ENCODE measurements around the gene PHEX. TPM values are rescaled to one million over a fixed set of nuclear protein-coding genes. Genes with fewer than 3 reads are reported as not detected.
A peak's percentile ranks its signal among the peaks of the same experiment; 100 is the strongest.

PHEX gene
- total RNA-seq, 1 donor from 2014 or later = 1.1 TPM

DNA sequence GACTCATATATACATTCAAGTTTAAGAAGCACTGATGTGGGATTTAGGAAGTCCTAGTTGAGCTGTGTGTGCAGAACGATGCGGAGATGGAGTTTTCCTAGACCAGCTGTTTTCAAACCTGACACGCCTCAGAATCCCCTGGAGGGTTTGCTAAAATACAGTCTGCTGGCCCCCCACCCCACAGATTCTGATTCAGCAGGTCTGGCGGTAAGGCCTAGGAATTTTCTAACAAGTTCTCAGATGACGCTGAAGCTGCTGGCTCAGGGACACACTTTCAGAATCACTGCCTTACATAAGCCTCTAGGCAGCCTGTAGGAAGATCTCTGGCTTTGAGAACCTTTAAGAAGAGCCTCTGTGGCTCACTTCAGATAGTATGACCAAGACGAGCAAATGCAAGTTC is 73.1 kb downstream of the PHEX start:
- Mint-ChIP-seq H3K27me3 (ENCODE audit: low read depth) (no peaks in the 10 kb centered on the region), H3K27ac (ENCODE audit: unreplicated experiment) (peak overlapping the region; percentile 81)

DNA sequence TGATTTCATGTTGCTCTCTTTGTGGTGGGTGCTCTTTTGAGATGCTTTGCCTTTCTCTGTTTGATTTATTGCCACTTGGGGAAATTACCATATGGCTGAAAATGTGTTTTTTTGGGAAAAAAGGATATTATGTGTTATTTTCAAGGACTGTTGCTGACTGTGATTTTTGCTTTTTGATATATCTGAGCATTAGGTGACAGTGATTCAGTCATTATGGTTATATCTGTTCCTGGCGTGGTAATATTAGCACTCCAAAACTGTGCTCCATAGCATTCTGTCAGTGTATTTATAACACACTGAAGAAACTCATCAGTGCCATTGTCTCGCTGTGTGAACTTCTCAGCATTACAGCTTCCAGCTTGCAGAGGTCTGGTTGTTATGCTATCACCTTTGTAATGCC is 73.8 kb downstream of the PHEX start:
- Mint-ChIP-seq H3K27ac (ENCODE audit: unreplicated experiment) (no peak overlapping the region), H3K4me3 (ENCODE audit: unreplicated experiment) (no peak overlapping the region), H3K36me3 (ENCODE audit: low read depth) (peaks cover 3% of the 10 kb centered on the region), H3K27me3 (ENCODE audit: low read depth) (no peaks in the 10 kb centered on the region), H3K4me1 (ENCODE audit: low read depth) (peaks cover 21% of the 10 kb centered on the region), H3K9me3 (ENCODE audit: low read depth) (peaks cover 10% of the 10 kb centered on the region)
- no peak for DNase-seq (ENCODE audit: low spot score)
- TF ChIP-seq, protein P1, sequence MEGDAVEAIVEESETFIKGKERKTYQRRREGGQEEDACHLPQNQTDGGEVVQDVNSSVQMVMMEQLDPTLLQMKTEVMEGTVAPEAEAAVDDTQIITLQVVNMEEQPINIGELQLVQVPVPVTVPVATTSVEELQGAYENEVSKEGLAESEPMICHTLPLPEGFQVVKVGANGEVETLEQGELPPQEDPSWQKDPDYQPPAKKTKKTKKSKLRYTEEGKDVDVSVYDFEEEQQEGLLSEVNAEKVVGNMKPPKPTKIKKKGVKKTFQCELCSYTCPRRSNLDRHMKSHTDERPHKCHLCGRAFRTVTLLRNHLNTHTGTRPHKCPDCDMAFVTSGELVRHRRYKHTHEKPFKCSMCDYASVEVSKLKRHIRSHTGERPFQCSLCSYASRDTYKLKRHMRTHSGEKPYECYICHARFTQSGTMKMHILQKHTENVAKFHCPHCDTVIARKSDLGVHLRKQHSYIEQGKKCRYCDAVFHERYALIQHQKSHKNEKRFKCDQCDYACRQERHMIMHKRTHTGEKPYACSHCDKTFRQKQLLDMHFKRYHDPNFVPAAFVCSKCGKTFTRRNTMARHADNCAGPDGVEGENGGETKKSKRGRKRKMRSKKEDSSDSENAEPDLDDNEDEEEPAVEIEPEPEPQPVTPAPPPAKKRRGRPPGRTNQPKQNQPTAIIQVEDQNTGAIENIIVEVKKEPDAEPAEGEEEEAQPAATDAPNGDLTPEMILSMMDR (IDR thresholded peaks at IDR 0.05) = no peak

More for the DNA sequence above, 73.1 kb downstream of the PHEX start:
- TF ChIP-seq, protein P1 (IDR thresholded peaks at IDR 0.05) = no peak
- Mint-ChIP-seq H3K9me3 (ENCODE audit: low read depth) (peaks cover 10% of the 10 kb centered on the region), H3K4me3 (ENCODE audit: unreplicated experiment) (no peak overlapping the region), H3K36me3 (ENCODE audit: low read depth) (peaks cover 3% of the 10 kb centered on the region), H3K4me1 (ENCODE audit: low read depth) (peaks cover 18% of the 10 kb centered on the region)
- DNase-seq (ENCODE audit: low spot score) = no peak

DNA sequence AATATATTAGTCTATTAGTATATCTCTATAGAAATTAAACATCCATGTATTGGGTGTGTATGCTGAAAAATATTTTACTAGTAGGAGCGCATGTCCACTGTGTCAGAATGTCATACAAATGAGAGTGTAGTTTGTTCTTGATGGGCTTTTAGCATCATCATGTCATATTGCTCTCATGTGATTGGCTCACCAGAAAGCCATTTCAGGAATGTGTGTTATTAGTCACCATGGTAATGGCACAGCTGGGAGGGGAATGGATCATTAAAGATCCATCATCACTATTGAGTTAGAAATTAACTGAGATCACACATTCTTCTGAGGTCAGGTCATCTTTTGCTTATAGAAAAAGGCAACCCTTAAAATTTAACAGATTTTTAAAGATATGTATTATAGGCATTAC is 77.3 kb downstream of the PHEX start:
- Mint-ChIP-seq H3K27me3 (ENCODE audit: low read depth) (no peaks in the 10 kb centered on the region), H3K4me1 (ENCODE audit: low read depth) (peaks cover 30% of the 10 kb centered on the region), H3K27ac (ENCODE audit: unreplicated experiment) (no peak overlapping the region), H3K9me3 (ENCODE audit: low read depth) (no peaks in the 10 kb centered on the region), H3K4me3 (ENCODE audit: unreplicated experiment) (no peak overlapping the region), H3K36me3 (ENCODE audit: low read depth) (no peaks in the 10 kb centered on the region)
- DNase-seq (ENCODE audit: low spot score) = no peak
- TF ChIP-seq, protein P1 (IDR thresholded peaks at IDR 0.05) = no peak

DNA sequence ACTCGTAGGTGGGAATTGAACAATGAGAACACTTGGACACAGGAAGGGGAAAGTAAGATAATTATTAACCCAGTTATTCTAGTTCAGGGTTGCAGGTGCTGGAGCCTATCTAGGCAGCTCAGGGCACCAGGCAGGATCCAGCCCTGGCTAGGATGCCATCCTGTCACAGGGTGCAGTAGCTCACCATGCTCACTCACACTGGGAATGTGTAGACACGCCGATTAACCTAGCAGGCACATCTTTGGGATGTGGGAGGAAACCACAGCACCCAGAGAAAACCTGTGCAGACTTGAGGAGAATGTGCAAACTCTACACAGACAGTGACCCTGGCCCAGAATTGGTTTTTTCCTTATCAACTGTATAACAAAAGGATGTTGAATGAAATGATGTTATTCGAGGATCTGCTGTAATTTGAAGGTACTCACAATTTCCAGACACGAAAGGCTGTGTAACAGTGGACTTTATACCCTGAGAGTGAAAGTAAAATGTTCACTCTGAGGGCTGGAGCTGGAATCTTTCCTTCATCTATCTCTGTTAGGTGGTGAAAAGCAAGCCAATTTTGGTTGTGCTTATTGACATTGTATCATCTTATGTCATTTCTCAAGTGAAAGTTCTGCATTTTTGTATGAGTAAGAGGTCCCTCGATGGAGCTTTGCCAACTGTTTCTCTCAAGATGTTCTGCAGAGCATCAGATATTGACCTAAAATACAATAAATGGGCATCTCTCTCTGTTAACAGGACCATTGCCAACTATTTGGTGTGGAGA is 78.8 kb downstream of the PHEX start:
- Mint-ChIP-seq H3K36me3 (ENCODE audit: low read depth) (no peaks in the 10 kb centered on the region), H3K9me3 (ENCODE audit: low read depth) (no peaks in the 10 kb centered on the region), H3K4me3 (ENCODE audit: unreplicated experiment) (no peak overlapping the region), H3K27me3 (ENCODE audit: low read depth) (no peaks in the 10 kb centered on the region), H3K4me1 (ENCODE audit: low read depth) (peaks cover 16% of the 10 kb centered on the region), H3K27ac (ENCODE audit: unreplicated experiment) (peak overlapping the region; percentile 30)
- DNase-seq (ENCODE audit: low spot score) = no peak
- TF ChIP-seq, protein P1 (IDR thresholded peaks at IDR 0.05) = no peak

DNA sequence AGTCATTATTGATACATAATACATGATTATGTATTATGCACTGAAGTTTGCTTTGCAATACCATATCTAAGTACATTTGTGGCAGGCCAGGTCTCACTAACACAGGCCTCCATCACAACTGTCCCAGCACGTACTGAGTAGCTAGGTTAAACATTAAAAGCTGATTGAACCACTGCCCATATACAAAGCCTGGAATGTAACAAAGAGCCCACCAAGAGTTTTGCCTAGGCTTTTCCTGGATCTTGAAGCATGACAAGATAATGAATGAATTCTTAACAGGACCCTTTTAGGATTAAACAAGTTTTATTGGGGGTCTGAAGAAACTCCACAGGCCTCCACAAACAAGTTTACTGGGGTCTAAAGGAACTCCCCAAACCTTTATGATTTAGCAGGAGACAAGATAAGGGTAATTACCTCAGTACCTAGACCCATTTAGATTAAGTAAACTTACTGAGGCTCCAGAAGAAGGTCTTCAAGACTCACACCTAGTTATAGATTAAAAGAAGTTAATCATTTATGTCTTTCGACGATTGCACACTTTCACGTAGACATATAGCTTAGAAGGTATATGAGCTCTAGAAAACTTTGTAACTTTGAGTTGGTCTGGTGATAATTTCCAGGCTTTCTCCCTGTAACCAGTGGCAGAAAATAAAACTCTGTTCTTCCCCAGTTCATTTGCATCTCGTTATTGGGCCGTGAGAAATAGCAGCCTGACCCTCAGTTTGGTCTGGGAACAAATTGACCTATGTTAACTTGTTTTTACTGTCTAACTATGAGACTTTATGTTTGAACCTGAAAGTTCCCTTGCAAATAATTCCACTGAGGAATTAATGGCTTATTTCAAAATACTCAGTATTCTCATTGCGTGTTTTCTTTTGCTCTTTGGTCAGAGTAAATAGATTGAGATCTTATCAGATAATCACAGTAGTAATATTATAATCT is 84.8 kb downstream of the PHEX start:
- Mint-ChIP-seq H3K4me1 (ENCODE audit: low read depth) (peaks cover 21% of the 10 kb centered on the region), H3K27me3 (ENCODE audit: low read depth) (no peaks in the 10 kb centered on the region), H3K9me3 (ENCODE audit: low read depth) (no peaks in the 10 kb centered on the region), H3K36me3 (ENCODE audit: low read depth) (no peaks in the 10 kb centered on the region), H3K27ac (ENCODE audit: unreplicated experiment) (no peak overlapping the region), H3K4me3 (ENCODE audit: unreplicated experiment) (no peak overlapping the region)
- TF ChIP-seq, protein P1 (IDR thresholded peaks at IDR 0.05) = no peak
- no peak for DNase-seq (ENCODE audit: low spot score)

Data from chondrocyte (in vitro differentiated cells).